Measurements from ENCODE around the gene PLXDC2. TPM values are rescaled to one million over a fixed set of nuclear protein-coding genes. Genes with fewer than 3 reads are reported as not detected.
"Not testable (repeated sequence)": the region's sequence is repeated elsewhere in the genome, so short reads cannot be mapped to it uniquely, and the experiment has no call there.

PLXDC2 gene
- total RNA-seq (2022), result not detected in 2 replicates
- Bru-seq, nascent RNA, result percentile 6 among the genes with signal in this experiment
- BruChase-seq, experiment 1, labeled RNA remaining after a 6-hour chase, result percentile 6 among the genes with signal in this experiment
- BruChase-seq, experiment 2, labeled RNA remaining after a 2-hour chase, result percentile 6 among the genes with signal in this experiment
- long read RNA-seq, result 0 reads

- peaks cover 4% of the 10 kb centered on the region for H3K9me3 Mint-ChIP-seq (ENCODE audit: low read depth, unreplicated experiment)
- H3K4me3 Mint-ChIP-seq (ENCODE audit: low read depth, unreplicated experiment), result peak within 1 kb of the TSS; percentile 68
- no TSS peak for BruUV-seq (replicated peaks)
- H3K4me1 Mint-ChIP-seq (ENCODE audit: low read depth, unreplicated experiment), result no peaks in the 10 kb centered on the region
- H3K36me3 Mint-ChIP-seq (ENCODE audit: insufficient read depth, unreplicated experiment), result no peaks in the 10 kb centered on the region
- TF ChIP-seq CTCF (IDR thresholded peaks at IDR 0.05; ENCODE audit: unreplicated experiment), result no peak
- H3K27me3 Mint-ChIP-seq (ENCODE audit: unreplicated experiment), result peaks cover 39% of the 10 kb centered on the region
- intact Hi-C loops (cut with micrococcal nuclease; ENCODE audit: unreplicated experiment), result loop anchor here (5.0 kb wide), 1 partner anchor 1041 kb away; no protein-coding TSS in a partner anchor
- no peak within 1 kb of the TSS for H3K27ac Mint-ChIP-seq (ENCODE audit: unreplicated experiment)
- DNase-seq, result no peak
- CTCF ChIA-PET, result no interaction called here
Observed at GRCh38 chr10:19816411-19817230, at the start of gene PLXDC2. PLXDC2 (plus strand) TSS chr10:19816432.

- no peaks in the 10 kb centered on the region for H3K36me3 Mint-ChIP-seq (ENCODE audit: insufficient read depth, unreplicated experiment)
- H3K9me3 Mint-ChIP-seq (ENCODE audit: low read depth, unreplicated experiment), result peaks cover 4% of the 10 kb centered on the region
- intact Hi-C loops (cut with micrococcal nuclease; ENCODE audit: unreplicated experiment), result no loop called here
- no peak for TF ChIP-seq CTCF (IDR thresholded peaks at IDR 0.05; ENCODE audit: unreplicated experiment)
- H3K4me3 Mint-ChIP-seq (ENCODE audit: low read depth, unreplicated experiment), result no peak overlapping the region
- BruUV-seq (replicated peaks), result no TSS peak
- H3K4me1 Mint-ChIP-seq (ENCODE audit: low read depth, unreplicated experiment), result no peaks in the 10 kb centered on the region
- no peak for DNase-seq
- H3K27ac Mint-ChIP-seq (ENCODE audit: unreplicated experiment), result no peak overlapping the region
- H3K27me3 Mint-ChIP-seq (ENCODE audit: unreplicated experiment), result no peaks in the 10 kb centered on the region
- CTCF ChIA-PET, result no interaction called here
Observed at GRCh38 chr10:19767876-19768275, 48.4 kb upstream of the PLXDC2 start.

- H3K27ac Mint-ChIP-seq (ENCODE audit: unreplicated experiment); H3K4me3 Mint-ChIP-seq (ENCODE audit: low read depth, unreplicated experiment); intact Hi-C loops (cut with micrococcal nuclease; ENCODE audit: unreplicated experiment); H3K27me3 Mint-ChIP-seq (ENCODE audit: unreplicated experiment); CTCF ChIA-PET; H3K4me1 Mint-ChIP-seq (ENCODE audit: low read depth, unreplicated experiment); H3K36me3 Mint-ChIP-seq (ENCODE audit: insufficient read depth, unreplicated experiment); H3K9me3 Mint-ChIP-seq (ENCODE audit: low read depth, unreplicated experiment); DNase-seq; BruUV-seq (replicated peaks): not testable (repeated sequence)
Observed at GRCh38 chr10:19769826-19770225, 46.4 kb upstream of the PLXDC2 start.

- H3K9me3 Mint-ChIP-seq (ENCODE audit: low read depth, unreplicated experiment), result peaks cover 3% of the 10 kb centered on the region
- H3K36me3 Mint-ChIP-seq (ENCODE audit: insufficient read depth, unreplicated experiment), result no peaks in the 10 kb centered on the region
- no peak overlapping the region for H3K27ac Mint-ChIP-seq (ENCODE audit: unreplicated experiment)
- no peaks in the 10 kb centered on the region for H3K27me3 Mint-ChIP-seq (ENCODE audit: unreplicated experiment)
- CTCF ChIA-PET, result no interaction called here
- H3K4me1 Mint-ChIP-seq (ENCODE audit: low read depth, unreplicated experiment), result no peaks in the 10 kb centered on the region
- BruUV-seq (replicated peaks), result no TSS peak
- intact Hi-C loops (cut with micrococcal nuclease; ENCODE audit: unreplicated experiment), result no loop called here
- TF ChIP-seq CTCF (IDR thresholded peaks at IDR 0.05; ENCODE audit: unreplicated experiment), result no peak
- DNase-seq, result no peak
- H3K4me3 Mint-ChIP-seq (ENCODE audit: low read depth, unreplicated experiment), result no peak overlapping the region
Observed at GRCh38 chr10:19772972-19773371, 43.3 kb upstream of the PLXDC2 start.

- Mint-ChIP-seq H3K4me1 (ENCODE audit: low read depth, unreplicated experiment) (no peaks in the 10 kb centered on the region), H3K36me3 (ENCODE audit: insufficient read depth, unreplicated experiment) (no peaks in the 10 kb centered on the region), H3K9me3 (ENCODE audit: low read depth, unreplicated experiment) (peaks cover 3% of the 10 kb centered on the region), H3K27me3 (ENCODE audit: unreplicated experiment) (no peaks in the 10 kb centered on the region), H3K27ac (ENCODE audit: unreplicated experiment) (no peak overlapping the region), H3K4me3 (ENCODE audit: low read depth, unreplicated experiment) (no peak overlapping the region)
- TF ChIP-seq CTCF (IDR thresholded peaks at IDR 0.05; ENCODE audit: unreplicated experiment), result no peak
- no TSS peak for BruUV-seq (replicated peaks)
- intact Hi-C loops (cut with micrococcal nuclease; ENCODE audit: unreplicated experiment), result no loop called here
- no peak for DNase-seq
- CTCF ChIA-PET, result no interaction called here
Observed at GRCh38 chr10:19775296-19775695, 40.9 kb upstream of the PLXDC2 start.

Measured in Calu3 (cell line).